GM19372 (cell line): ENCODE data around the gene OR7G3.

Experiments used
- ATAC-seq: cut with Tn5 transposase; IDR thresholded peaks from one replicate; pipeline ENCODE4 v1.9.1; 2021; ENCODE audit warnings: mild to moderate bottlenecking, low read depth, moderate library complexity; ENCODE audit not compliant: unreplicated experiment

Gene OR7G3

DNA sequence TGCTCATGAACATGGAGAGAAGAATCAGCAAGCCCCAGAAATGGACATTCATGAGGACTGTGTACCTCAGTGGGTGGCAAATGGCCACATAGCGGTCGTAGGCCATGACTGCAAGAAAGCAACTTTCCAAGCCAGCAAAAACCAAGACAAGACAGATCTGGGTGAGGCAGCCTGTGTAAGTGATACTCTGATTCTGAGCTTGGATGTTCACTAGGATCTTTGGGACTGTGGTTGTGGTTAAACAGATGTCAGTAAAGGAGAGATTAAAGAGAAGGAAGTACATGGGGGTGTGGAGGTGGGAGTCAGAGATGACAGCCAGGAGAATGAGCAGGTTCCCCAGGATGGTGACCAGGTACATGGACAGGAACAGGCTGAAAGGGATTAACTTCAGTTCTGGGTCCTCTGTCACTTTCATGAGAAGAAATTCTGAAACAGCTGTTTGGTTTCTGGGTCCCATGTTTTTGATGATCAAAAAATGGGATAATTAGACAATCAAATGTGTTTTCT is 11.4 kb downstream of the OR7G3 start, which contains the start of gene OR7G1:
OR7G1 (minus strand) TSS at position 457 of the 507 bp plus-strand sequence; CDS start at position 457, 0 bp downstream.
- ATAC-seq, result no peak

DNA sequence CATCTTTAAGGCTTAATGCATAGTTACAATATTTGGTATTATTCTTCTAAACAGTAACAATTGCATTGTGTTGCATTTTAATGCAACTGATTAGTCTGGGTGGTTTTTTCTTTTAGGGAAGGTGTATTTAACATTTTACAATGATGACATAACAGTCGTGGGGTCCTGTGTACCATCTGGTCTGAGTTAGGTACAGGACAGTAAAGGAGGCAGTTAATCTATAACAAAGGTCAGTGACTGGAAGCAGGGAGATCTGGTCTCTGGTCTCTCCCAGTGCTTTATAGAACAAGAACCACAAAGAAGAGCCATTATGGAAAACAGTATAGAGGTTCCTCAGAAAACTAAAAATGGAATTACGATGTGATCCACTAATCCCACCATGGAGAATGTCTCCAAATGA is 16.8 kb downstream of the OR7G3 start:
- ATAC-seq, result no peak

DNA sequence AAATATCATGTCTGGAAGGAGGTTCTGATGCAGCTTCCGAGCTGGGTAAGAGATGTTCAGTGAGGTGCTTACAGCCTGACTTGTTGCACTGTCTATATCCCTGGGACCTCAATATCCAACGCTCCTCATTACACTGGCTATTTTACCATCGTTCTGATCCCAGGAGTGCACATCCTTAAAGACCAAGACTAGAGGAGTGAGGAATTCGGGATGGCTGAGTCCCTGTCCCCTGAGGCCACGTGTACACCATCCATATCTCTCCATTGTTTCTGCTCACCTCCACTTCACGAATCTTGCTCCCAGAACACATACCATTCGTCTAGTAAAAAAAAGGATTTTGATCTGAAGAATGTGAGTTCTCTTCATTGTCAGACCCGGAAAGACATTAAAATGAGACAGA is 19.4 kb downstream of the OR7G3 start, which contains the start of gene OR7G2:
OR7G2 (minus strand) TSS at position 101 of the 400 bp plus-strand sequence. CDS start 4,232 bp downstream, outside the sequence.
- no peak for ATAC-seq

DNA sequence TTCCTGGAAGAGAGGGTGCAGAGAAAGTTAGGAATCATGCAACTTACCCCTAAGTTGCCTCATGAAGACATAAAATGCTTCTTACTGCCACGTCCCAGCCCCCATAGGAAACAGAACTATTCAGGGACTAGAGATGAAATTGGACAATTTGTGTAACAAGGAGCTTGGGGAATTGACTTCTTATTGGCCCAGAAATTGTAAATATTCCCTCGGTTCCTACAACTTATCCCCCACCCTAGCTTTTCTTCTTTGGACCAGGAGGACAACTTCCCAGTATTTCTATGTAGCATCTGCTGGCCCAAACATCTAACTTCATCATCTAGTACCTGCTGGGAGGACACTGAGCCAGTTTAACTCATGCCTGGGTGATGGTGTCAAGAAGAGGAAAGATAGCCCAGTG is 40.0 kb downstream of the OR7G3 start, which contains the start of gene OR1M1:
OR1M1 (plus strand) TSS at position 301 of the 400 bp plus-strand sequence. CDS start 6,184 bp downstream, outside the sequence.
- no peak for ATAC-seq

DNA sequence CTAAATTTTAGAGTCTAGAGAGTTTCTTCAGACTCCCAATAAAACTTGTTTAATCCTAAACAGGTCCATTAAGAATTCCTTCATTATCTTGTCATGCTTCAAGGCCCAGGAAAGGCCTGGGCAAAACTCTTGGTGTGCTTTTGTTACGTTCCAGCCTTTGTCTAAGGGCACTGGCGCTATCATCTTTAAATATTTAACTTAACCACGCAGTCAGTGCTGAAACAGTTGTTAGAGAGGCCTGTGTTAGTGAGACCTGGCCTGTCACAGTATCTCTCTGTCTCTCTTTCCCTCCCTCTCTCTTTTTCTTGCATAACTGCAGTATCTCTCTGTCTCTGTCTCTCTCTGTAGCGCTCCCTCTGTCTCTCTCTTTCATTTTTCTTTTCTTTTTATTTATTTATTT is 48.1 kb downstream of the OR7G3 start:
- ATAC-seq, result no peak

DNA sequence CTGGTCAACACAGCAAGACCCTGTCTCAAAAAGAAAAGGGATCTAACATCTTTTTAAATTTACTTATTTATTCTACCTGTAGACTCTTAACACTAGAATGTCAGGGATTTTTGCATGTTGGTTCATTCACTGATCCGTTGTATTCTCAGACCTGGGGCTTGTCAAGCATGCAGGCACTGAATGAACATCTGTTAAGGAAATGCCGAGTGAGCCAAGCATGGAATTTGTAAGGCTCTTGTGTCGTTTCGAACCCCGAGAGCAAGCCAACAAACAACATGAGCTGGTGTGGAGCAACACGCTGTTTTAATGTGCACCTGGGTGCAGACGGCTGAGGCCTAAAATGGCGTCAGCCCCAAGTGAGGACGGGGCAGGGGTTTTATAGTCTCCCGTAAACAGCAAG is 49.8 kb downstream of the OR7G3 start:
- ATAC-seq, result no peak
